Subcutaneous abdominal adipose tissue (tissue), 5 donors: Measurements from ENCODE around the gene SLC39A1.

ENCODE experiments used
- H3K27ac ChIP-seq: one replicate; pipeline ENCODE4 v1.7.0; 2013; ENCODE audit warnings: low read depth, mild to moderate bottlenecking, inconsistent platforms, low read length, moderate library complexity
- H3K27me3 ChIP-seq, 5 donors: one replicate each; pipeline ENCODE4 v1.7.0; 2013; ENCODE audit warnings: low read length in 5 of 5, inconsistent platforms in 1 of 5; ENCODE audit not compliant: control insufficient read depth in 5 of 5, insufficient read depth in 4 of 5
- H3K36me3 ChIP-seq, 5 donors: one replicate each; pipeline ENCODE4 v1.7.0; 2013; ENCODE audit warnings: low read length in 5 of 5; ENCODE audit not compliant: control insufficient read depth in 5 of 5, insufficient read depth in 5 of 5
- H3K4me1 ChIP-seq, 5 donors: one replicate each; pipeline ENCODE4 v1.7.0; 2013; ENCODE audit warnings: low read length in 5 of 5, mild to moderate bottlenecking in 3 of 5, moderate library complexity in 1 of 5; ENCODE audit not compliant: control insufficient read depth in 5 of 5, insufficient read depth in 5 of 5
- H3K4me3 ChIP-seq, 5 donors: one replicate each; pipeline ENCODE4 v1.7.0; 2013; ENCODE audit warnings: low read length in 5 of 5, low read depth in 1 of 5
- H3K9ac ChIP-seq, 5 donors: one replicate each; pipeline ENCODE4 v1.7.0; 2013; ENCODE audit warnings: low read length in 5 of 5, mild to moderate bottlenecking in 4 of 5, moderate library complexity in 3 of 5
- H3K9me3 ChIP-seq, 5 donors: one replicate each; pipeline ENCODE4 v1.7.0; 2013; ENCODE audit warnings: low read length in 5 of 5; ENCODE audit not compliant: control insufficient read depth in 5 of 5
- donor health status: healthy.
- donor health status: healthy.
- donor health status: healthy.
- donor health status: healthy.
- donor health status: healthy.

Gene SLC39A1

DNA sequence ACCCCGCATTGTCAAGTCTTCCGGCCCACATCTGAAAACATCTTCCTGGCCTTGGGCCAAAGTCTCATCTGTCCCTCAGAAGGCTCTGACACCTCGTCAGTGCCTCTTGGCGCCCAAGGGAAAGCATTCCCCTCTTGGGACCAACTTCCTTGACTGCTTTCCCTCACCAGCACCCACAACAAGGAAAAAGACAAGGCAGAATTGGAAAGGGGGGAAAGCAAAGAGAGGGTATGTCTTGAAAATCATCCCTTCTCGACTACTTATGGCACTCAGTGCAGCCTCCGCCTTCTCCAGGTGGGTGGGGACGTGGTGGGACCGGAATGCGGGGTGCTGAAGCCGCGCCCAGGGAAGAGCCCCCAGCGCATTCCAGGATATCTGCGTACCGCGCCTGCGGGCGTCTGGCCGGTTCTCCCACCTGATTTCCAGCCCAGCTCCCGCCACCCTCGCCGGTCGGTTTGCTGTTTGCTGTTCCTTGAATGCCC, 554 bp upstream of the SLC39A1 start:
- Histone ChIP-seq H3K27me3 (no peaks in the 10 kb centered on the region), H3K36me3 (peaks cover 0 to 20% (median 12%) of the 10 kb centered on the region in 5 donors), H3K4me3 (peak overlapping the region; percentile 60 to 86 (median 86)), H3K27ac (peak overlapping the region; percentile 96), H3K9me3 (no peaks in the 10 kb centered on the region), H3K9ac (peak overlapping the region; percentile 44 to 99 (median 92)), H3K4me1 (peaks cover 9 to 77% (median 62%) of the 10 kb centered on the region in 5 donors)

DNA sequence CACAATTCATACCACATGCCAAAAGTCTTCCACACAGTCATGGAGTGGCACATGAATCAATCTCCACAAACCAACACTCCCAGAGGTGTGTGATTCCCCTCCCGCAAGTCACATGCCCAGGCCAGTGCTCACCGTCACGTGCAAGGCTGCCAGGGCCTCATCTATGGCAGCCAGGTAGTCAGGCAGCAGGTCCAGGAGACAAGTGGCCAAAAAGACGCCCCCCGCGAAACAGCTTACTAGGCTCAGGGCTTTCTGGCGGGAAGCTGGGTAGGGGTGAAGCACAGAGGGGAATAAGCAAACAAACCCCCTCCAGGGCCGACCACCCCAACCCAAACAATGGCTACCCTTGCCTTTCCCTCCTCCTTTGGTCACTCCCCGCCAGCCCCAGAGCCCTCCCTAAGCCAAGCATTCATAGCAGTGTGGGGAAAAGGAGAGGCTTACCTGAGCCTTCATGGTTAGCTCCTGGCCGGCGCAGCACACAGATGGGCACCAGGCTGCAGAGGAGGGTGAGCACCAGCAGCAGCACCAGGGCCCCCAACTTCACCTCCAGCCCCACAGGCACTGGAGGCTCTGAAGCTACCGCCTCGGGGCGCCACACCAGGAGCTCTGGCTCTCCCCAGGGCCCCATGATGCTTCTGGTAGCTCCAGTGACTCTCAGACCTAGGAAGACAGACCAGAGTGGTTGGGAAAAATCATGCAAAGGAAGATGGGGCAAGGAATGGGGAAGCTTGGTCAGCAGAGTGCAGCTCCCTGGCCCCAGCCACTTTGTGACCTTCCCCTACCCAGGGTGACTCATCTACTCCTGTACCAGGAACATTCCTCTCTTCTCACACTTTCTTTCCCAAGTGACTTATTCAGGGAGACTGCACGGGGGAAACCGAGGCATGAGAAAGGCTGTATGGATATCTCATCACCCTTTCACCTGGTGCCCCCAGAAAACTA, 978 bp downstream of the SLC39A1 start:
- Histone ChIP-seq H3K36me3 (peaks cover 0 to 20% (median 12%) of the 10 kb centered on the region in 5 donors), H3K27ac (peak overlapping the region; percentile 96), H3K9ac (peak overlapping the region; percentile 82 to 99 (median 93)), H3K4me3 (peak overlapping the region; percentile 83 to 93 (median 86)), H3K9me3 (no peaks in the 10 kb centered on the region), H3K27me3 (no peaks in the 10 kb centered on the region), H3K4me1 (peaks cover 9 to 74% (median 60%) of the 10 kb centered on the region in 5 donors)

DNA sequence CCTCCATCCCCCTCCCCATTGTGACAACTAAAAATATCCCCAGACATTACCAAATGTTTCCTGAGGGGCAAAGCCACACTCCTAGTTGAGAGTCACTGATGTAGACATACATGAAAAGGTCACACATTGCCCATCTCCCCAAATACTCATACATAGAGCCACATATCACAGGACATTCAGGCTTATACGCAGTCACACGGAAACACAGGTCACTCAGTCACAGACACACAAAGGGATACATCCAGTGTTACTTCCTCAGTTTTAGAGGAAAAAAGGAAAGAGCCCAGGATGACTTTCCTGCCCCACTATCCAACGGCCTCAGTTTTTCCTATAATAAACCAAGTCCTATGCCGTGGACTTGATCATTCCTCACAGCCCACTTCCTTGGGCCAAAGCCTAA, 1.9 kb downstream of the SLC39A1 start:
- Histone ChIP-seq H3K9ac (peak overlapping the region in 3 of 5 donors; percentile 9 to 42 (median 14)), H3K4me1 (peaks cover 9 to 76% (median 63%) of the 10 kb centered on the region in 5 donors), H3K27ac (peak overlapping the region; percentile 96), H3K9me3 (no peaks in the 10 kb centered on the region), H3K36me3 (peaks cover 0 to 20% (median 12%) of the 10 kb centered on the region in 5 donors), H3K27me3 (no peaks in the 10 kb centered on the region), H3K4me3 (no peak overlapping the region)

DNA sequence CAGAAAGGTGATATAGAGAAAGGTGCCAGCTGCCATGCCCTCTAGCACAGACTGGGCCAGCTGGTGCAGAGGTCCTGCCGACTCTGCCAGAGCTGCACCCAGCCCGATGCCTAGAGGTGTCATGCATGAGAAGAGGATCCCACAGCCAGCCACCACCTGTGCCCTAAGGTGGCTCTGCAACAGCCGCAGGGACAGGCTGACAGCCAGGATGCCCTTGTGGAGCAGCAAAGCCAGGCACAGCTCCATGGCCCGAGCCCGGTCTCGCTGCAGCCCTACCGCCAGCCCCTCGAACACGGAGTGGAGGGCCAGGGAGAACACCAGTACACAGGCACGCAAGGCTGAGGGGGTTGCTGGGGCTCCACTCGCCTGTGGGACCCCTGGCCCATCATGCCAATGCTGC, 3.1 kb downstream of the SLC39A1 start:
- H3K27ac ChIP-seq: no peak overlapping the region
- H3K27me3 ChIP-seq: no peaks in the 10 kb centered on the region
- H3K4me1 ChIP-seq: peaks cover 11 to 77% (median 70%) of the 10 kb centered on the region in 5 donors
- peaks cover 0 to 20% (median 12%) of the 10 kb centered on the region in 5 donors for H3K36me3 ChIP-seq
- no peaks in the 10 kb centered on the region for H3K9me3 ChIP-seq
- H3K9ac ChIP-seq: no peak overlapping the region
- H3K4me3 ChIP-seq: no peak overlapping the region

DNA sequence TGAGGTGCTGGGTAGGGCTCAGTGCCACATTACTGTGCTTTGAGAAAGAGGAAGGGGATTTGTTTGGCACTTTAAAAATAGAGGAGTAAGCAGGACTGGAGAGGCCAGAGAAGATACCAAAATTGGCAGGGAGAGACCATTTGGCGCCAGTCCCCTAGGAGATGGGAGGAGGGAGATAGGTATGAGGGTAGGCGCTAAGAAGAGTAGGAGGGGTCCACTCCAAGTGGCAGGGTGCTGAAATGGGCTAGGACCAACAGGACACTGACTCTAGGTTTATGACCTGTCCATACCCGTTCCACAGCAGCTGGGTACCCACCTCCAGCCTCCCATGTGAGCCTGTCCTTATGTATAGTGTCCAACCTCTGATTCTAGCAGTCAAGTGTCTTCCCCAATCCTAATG, 3.9 kb downstream of the SLC39A1 start:
- H3K4me3 ChIP-seq: no peak overlapping the region
- no peaks in the 10 kb centered on the region for H3K27me3 ChIP-seq
- peaks cover 11 to 77% (median 70%) of the 10 kb centered on the region in 5 donors for H3K4me1 ChIP-seq
- no peaks in the 10 kb centered on the region for H3K9me3 ChIP-seq
- H3K36me3 ChIP-seq: peaks cover 0 to 24% (median 17%) of the 10 kb centered on the region in 5 donors
- H3K9ac ChIP-seq: peak overlapping the region in 1 of 5 donors; percentile 97
- H3K27ac ChIP-seq: peak overlapping the region; percentile 79

DNA sequence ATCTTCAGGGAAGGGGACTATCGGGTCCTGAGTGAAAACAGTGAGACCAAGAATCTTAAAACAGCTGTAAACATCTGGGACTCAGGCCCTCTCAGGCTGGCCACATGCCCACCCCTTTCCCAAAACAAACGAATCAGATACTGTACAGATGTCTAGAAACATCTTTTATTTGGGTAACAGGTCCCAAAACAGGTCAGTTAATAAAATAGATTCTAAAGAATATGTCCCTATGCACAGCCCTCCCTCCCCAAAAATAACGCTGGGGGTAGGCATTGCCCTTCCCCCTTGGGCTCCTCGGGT, 4.4 kb downstream of the SLC39A1 start:
- Histone ChIP-seq H3K27ac (peak overlapping the region; percentile 79), H3K4me3 (peak overlapping the region in 4 of 5 donors; percentile 32 to 95 (median 91)), H3K4me1 (peaks cover 11 to 73% (median 64%) of the 10 kb centered on the region in 5 donors), H3K9me3 (no peaks in the 10 kb centered on the region), H3K9ac (peak overlapping the region in 3 of 5 donors; percentile 93 to 97 (median 93)), H3K36me3 (peaks cover 0 to 29% (median 20%) of the 10 kb centered on the region in 5 donors), H3K27me3 (no peaks in the 10 kb centered on the region)

DNA sequence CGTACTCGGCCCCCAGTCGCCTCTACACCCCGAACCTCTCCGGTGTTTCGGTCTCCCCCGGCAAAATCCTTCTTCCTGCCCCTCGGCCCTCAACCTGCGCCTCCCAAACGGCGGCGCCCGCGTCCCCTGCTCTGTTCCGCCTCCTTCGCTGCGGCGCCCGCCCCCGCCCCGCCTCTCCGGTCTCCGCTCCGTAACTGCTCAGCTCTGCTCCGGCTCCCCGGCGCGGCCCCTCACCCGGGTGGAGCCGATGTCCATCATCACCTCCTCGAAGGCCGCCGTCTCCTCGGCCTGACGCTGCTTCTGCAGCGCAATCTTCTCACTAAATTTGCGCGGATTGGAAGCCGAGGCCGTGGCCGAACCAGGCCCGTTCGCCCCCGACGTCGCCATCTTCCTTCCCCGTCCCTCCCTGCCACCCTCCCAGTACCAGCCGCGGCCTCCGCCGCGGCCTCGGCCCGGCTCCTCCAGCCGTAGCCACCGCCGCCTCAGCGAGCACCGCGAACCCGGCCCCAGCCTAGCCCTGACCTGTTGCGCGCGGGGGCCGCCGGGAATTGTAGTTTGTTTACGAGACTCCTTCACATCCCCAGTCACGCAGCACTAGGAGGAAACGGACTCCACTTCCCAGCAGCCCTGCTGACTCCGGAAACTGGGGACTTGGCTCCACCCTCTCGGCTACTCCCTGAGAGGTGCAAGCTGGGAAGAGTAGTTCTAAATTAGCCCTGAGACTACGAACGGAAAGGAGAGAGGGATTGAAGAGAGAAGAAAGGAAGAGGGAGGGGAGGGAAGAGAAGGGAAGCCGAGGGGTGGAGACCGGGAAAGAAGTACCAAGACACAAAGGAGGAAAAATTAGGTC, 5.0 kb downstream of the SLC39A1 start, which contains the start of gene CRTC2:
Gene CRTC2 (minus strand): TSS at position 502 of the 850 bp plus-strand sequence. CDS start 115 bp downstream, at position 387.
- H3K9ac ChIP-seq: peak within 1 kb of the TSS; percentile 86 to 97 (median 93)
- H3K4me3 ChIP-seq: peak within 1 kb of the TSS; percentile 89 to 95 (median 94)
- H3K27me3 ChIP-seq: no peaks in the 10 kb centered on the region
- peaks cover 0 to 35% (median 22%) of the 10 kb centered on the region in 5 donors for H3K36me3 ChIP-seq
- H3K4me1 ChIP-seq: peaks cover 11 to 69% (median 61%) of the 10 kb centered on the region in 5 donors
- H3K27ac ChIP-seq: peak within 1 kb of the TSS; percentile 79
- H3K9me3 ChIP-seq: no peaks in the 10 kb centered on the region

DNA sequence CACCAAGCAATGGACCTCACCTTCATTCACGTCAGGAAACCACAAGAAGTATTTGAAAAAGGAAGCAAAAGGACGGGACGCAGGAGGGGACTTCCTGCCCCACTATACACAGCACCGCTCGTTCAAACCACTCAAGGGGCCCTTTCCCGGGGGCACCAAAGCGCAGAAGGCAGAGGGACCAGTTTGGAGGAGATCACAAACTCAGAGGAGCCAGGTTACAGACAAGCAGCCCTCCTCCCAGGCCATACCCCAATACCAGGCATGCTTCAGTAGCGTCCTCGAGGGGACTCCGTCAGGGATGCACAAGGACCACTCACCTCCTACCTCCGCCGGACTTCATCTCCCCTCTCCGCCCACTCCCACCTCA, 5.6 kb downstream of the SLC39A1 start:
- Histone ChIP-seq H3K27ac (peak overlapping the region; percentile 79), H3K27me3 (no peaks in the 10 kb centered on the region), H3K9ac (peak overlapping the region; percentile 86 to 97 (median 93)), H3K4me1 (peaks cover 9 to 63% (median 56%) of the 10 kb centered on the region in 5 donors), H3K36me3 (peaks cover 0 to 39% (median 24%) of the 10 kb centered on the region in 5 donors), H3K4me3 (peak overlapping the region; percentile 89 to 95 (median 94)), H3K9me3 (no peaks in the 10 kb centered on the region)

DNA sequence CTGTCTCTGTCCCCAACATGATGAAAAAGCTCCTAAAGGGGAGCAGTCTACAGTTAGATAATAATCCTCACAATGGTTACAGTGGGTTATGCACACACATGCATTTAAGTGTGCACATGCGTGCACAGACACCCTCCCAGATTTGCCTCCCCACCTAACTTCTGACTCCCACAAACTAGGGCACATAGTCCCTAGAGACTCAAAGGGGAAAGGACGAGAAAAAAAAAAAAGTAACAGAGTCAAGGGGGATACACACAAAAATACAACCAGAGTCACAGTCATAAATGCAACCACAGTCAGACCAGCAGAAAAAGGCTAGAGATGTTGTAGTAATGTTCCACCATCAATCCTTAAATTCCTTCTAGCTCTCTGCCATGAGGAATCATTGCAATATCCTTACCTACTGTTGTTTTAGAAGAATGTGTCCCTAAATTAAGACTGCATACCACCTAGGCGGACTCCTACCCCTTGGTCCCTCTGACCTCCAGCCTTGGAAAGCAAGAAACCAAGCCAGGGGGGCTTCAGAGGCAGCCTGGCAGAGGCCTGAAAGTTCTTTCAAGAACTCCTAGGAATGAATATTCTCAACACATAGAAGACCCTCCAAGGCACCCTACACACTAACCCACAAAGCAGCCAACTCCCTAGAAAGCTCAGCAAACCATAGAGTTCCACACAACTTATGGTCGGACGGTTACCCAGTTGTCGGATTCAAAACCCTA, 6.2 kb downstream of the SLC39A1 start:
- Histone ChIP-seq H3K4me1 (peaks cover 5 to 57% (median 50%) of the 10 kb centered on the region in 5 donors), H3K9me3 (no peaks in the 10 kb centered on the region), H3K27ac (peak overlapping the region; percentile 79), H3K36me3 (peaks cover 0 to 45% (median 30%) of the 10 kb centered on the region in 5 donors), H3K4me3 (peak overlapping the region; percentile 89 to 95 (median 94)), H3K9ac (peak overlapping the region; percentile 86 to 97 (median 93)), H3K27me3 (no peaks in the 10 kb centered on the region)
